SK-N-SH (cell line): ENCODE results near the gene PIF1. TPM values are rescaled to one million over a fixed set of nuclear protein-coding genes. Genes with fewer than 3 reads are reported as not detected.

Experiments used
- CTCF ChIA-PET: fragments of 300-600, 350-600 bp; formaldehyde crosslinking; extraction: SDS; loops from one replicate; lab custom pipeline; 2021; lab: Yijun Ruan, JAX
- POLR2A ChIA-PET: fragments of 350-600 bp; sonication (Branson Sonifier 250); formaldehyde crosslinking; extraction: SDS; loops from one replicate; lab custom pipeline; 2020; ENCODE audit warnings: antibody characterized with exemption, inconsistent platforms; lab: Yijun Ruan, JAX
- DNase-seq: peaks from one replicate; pipeline ENCODE4 v3.0.0; 2012
- H2AFZ ChIP-seq: fragments of 200-600 bp; sonication (generic); 2 replicates; pipeline ENCODE4 v1.8.1; 2016; ENCODE audit warnings: antibody characterized with exemption, mild to moderate bottlenecking, low read depth
- H3F3A ChIP-seq: fragments of 200-600 bp; sonication (generic); replicated peaks from 2 replicates; pipeline ENCODE3; 2016; ENCODE audit warnings: antibody characterized with exemption, mild to moderate bottlenecking; ENCODE audit not compliant: insufficient read depth
- H3K27ac ChIP-seq, 2 experiments: fragments of 200-500 bp in 1 of 2; fragments of 200-600 bp in 1 of 2; sonication (Bioruptor generic) in 1 of 2; sonication (generic), shearing (Covaris generic) in 1 of 2; 2 replicates each; pipeline versions ENCODE4 v1.5.1 to v1.6.1; 2014 to 2016; ENCODE audit warnings: low read depth in 2 of 2, inconsistent platforms in 1 of 2, low read length in 1 of 2, mild to moderate bottlenecking in 1 of 2, mixed read lengths in 1 of 2
- H3K27me3 ChIP-seq: fragments of 200-600 bp; sonication (generic), shearing (Covaris generic); 2 replicates; pipeline ENCODE4 v1.6.1; 2016; ENCODE audit warnings: mixed run types; ENCODE audit not compliant: insufficient read depth
- H3K36me3 ChIP-seq, 2 experiments: fragments of 200-500 bp in 1 of 2; fragments of 200-600 bp in 1 of 2; sonication (Bioruptor generic) in 1 of 2; sonication (generic) in 1 of 2; replicated peaks in 1 of 2; 2 replicates each; pipeline versions ENCODE3 to v1.5.1; 2014 to 2016; ENCODE audit warnings: low read length in 1 of 2, mild to moderate bottlenecking in 1 of 2; ENCODE audit not compliant: insufficient read depth in 2 of 2, control insufficient read depth in 1 of 2
- H3K4me1 ChIP-seq, 2 experiments: fragments of 200-500 bp in 1 of 2; fragments of 200-600 bp in 1 of 2; sonication (Bioruptor generic) in 1 of 2; sonication (generic), shearing (Covaris generic) in 1 of 2; 2 replicates each; pipeline versions ENCODE4 v1.5.1 to v1.6.1; 2014 to 2016; ENCODE audit warnings: low read depth in 1 of 2, low read length in 1 of 2, mixed run types in 1 of 2; ENCODE audit not compliant: insufficient read depth in 2 of 2, control insufficient read depth in 1 of 2
- H3K4me2 ChIP-seq: fragments of 200-600 bp; sonication (generic), shearing (Covaris generic); 2 replicates; pipeline ENCODE4 v1.6.1; 2017; ENCODE audit warnings: mixed run types
- H3K4me3 ChIP-seq, 2 experiments: fragments of 200-500 bp in 1 of 2; fragments of 200-600 bp in 1 of 2; sonication (Bioruptor generic) in 1 of 2; sonication (generic), shearing (Covaris generic) in 1 of 2; 2 replicates each; pipeline versions ENCODE4 v1.5.1 to v1.8.1; 2014 to 2016; ENCODE audit warnings: low read depth in 2 of 2, inconsistent platforms in 1 of 2, low read length in 1 of 2, mild to moderate bottlenecking in 1 of 2, mixed read lengths in 1 of 2, moderate library complexity in 1 of 2
- H3K79me2 ChIP-seq: fragments of 200-600 bp; sonication (generic); 2 replicates; pipeline ENCODE4 v1.8.1; 2017; ENCODE audit warnings: mild to moderate bottlenecking; ENCODE audit not compliant: insufficient read depth
- H3K9ac ChIP-seq: fragments of 200-600 bp; sonication (generic); 2 replicates; pipeline ENCODE4 v1.6.1; 2017; ENCODE audit warnings: mixed run types
- H3K9me2 ChIP-seq: fragments of 200-600 bp; sonication (generic); 2 replicates; pipeline ENCODE4 v1.6.1; 2017; ENCODE audit warnings: mixed run types
- H3K9me3 ChIP-seq: fragments of 200-600 bp; sonication (generic); 2 replicates; pipeline ENCODE4 v1.6.1; 2017; ENCODE audit warnings: mixed run types, mild to moderate bottlenecking, moderate library complexity
- H4K20me1 ChIP-seq: fragments of 200-600 bp; sonication (generic); 2 replicates; pipeline ENCODE4 v1.6.1; 2017; ENCODE audit warnings: mild to moderate bottlenecking, mixed run types; ENCODE audit not compliant: insufficient read depth
- CTCF ChIP-seq: fragments of 200-600 bp; sonication (generic); IDR thresholded peaks from 2 replicates; pipeline ENCODE4 v1.6.1; 2017; ENCODE audit warnings: antibody characterized with exemption, mild to moderate bottlenecking, moderate library complexity
- EZH2phosphoT487 ChIP-seq: fragments of 200-600 bp; sonication (generic); IDR thresholded peaks from 2 replicates; pipeline ENCODE4 v1.6.1; 2017; ENCODE audit warnings: low read depth, mixed run types, mild to moderate bottlenecking, antibody characterized with exemption, moderate library complexity, borderline replicate concordance
- FOXJ3 ChIP-seq: sonication (generic); formaldehyde crosslinking; IDR thresholded peaks from 2 replicates; pipeline ENCODE4 v1.5.1; 2020; ENCODE audit warnings: mild to moderate bottlenecking, missing genetic modification reagents
- FOXM1 ChIP-seq: IDR thresholded peaks from 2 replicates; pipeline ENCODE4 v1.4.0; 2012; ENCODE audit warnings: low read depth, mild to moderate bottlenecking
- GABPA ChIP-seq: IDR thresholded peaks from 2 replicates; pipeline ENCODE4 v1.4.0; 2012; ENCODE audit warnings: low read depth, mild to moderate bottlenecking
- MEF2A ChIP-seq: IDR thresholded peaks from 2 replicates; pipeline ENCODE4 v1.4.0; 2012; ENCODE audit warnings: low read depth, borderline replicate concordance
- NRF1 ChIP-seq: IDR thresholded peaks from 2 replicates; pipeline ENCODE4 v1.6.1; 2012; ENCODE audit warnings: low read depth, mild to moderate bottlenecking, low read length
- POLR2AphosphoS5 ChIP-seq: IDR thresholded peaks from 2 replicates; pipeline ENCODE4 v1.6.1; 2012; ENCODE audit warnings: low read depth, low read length
- RCOR1 ChIP-seq: fragments of 150-350 bp; IDR thresholded peaks from 2 replicates; pipeline ENCODE4 v1.6.1; 2017; ENCODE audit warnings: antibody characterized with exemption, low read length
- RXRA ChIP-seq: IDR thresholded peaks from 2 replicates; pipeline ENCODE4 v1.4.0; 2012; ENCODE audit warnings: low read depth, mild to moderate bottlenecking, borderline replicate concordance
- SIN3A ChIP-seq: IDR thresholded peaks from 2 replicates; pipeline ENCODE4 v1.6.1; 2012; ENCODE audit warnings: low read depth, mild to moderate bottlenecking, low read length, moderate library complexity, borderline replicate concordance
- SMC3 ChIP-seq: IDR thresholded peaks from 2 replicates; pipeline ENCODE4 v1.6.1; 2012; ENCODE audit warnings: low read depth, low read length, improper control_type of control experiment
- TCF12 ChIP-seq: IDR thresholded peaks from 2 replicates; pipeline ENCODE4 v1.4.0; 2012
- USF2 ChIP-seq: fragments of 150-350 bp; IDR thresholded peaks from 2 replicates; pipeline ENCODE4 v1.6.1; 2017; ENCODE audit warnings: antibody characterized with exemption, low read length, low read depth, borderline replicate concordance
- WGBS: methylation state at CpG from one replicate; pipeline ENCODE4 v1.1.6; 2017; ENCODE audit warnings: low lambda C conversion rate; 5-methylcytosine and 5-hydroxymethylcytosine counted together
- polyA plus RNA-seq, 3 experiments: library from polyadenylated mRNA; depleted of rRNA; stranded (reverse); fragments of >200 nt; gene quantifications; 2 replicates each; pipeline ENCODE4 v1.2.3, GENCODE V29; 2012

The PIF1 gene
- polyA plus RNA-seq, 1 of the 3 experiments (the other 2 are of a cell fraction): 12.4 TPM

- no peak for TF ChIP-seq GABPA
These were observed 44.9 kb upstream of the PIF1 start (continued) for GRCh38 chr15:64870353-64870752.

GRCh38 chr15:64869501-64869900 is 44.1 kb upstream of the PIF1 start:
- H3K27me3 ChIP-seq: no peaks in the 10 kb centered on the region
- no peak overlapping the region for H3K4me3 ChIP-seq
- no peaks in the 10 kb centered on the region for H4K20me1 ChIP-seq
- no peaks in the 10 kb centered on the region for H3K79me2 ChIP-seq
- CTCF ChIA-PET: no interaction called here
- H3K4me2 ChIP-seq: no peak overlapping the region
- no peak overlapping the region for H3K9ac ChIP-seq
- H3K36me3 ChIP-seq: peaks cover 0 to 7% of the 10 kb centered on the region in 2 experiments
- H3K9me2 ChIP-seq: no peaks in the 10 kb centered on the region
- peaks cover 4 to 11% of the 10 kb centered on the region in 2 experiments; a peak in 3 of 4 replicates for H3K4me1 ChIP-seq
- H3F3A ChIP-seq: no peaks in the 10 kb centered on the region
- no peak for TF ChIP-seq FOXJ3
- no peak for TF ChIP-seq POLR2AphosphoS5
- no peak for TF ChIP-seq FOXM1
- no peak for TF ChIP-seq CTCF
- TF ChIP-seq SMC3: no peak
- TF ChIP-seq SIN3A: no peak
- no peak for TF ChIP-seq NRF1
- no peak for TF ChIP-seq USF2
- no peak for TF ChIP-seq RXRA
- TF ChIP-seq EZH2phosphoT487: no peak
- no peak for TF ChIP-seq TCF12
- H3K27ac ChIP-seq: no peak overlapping the region
- DNase-seq: no peak
- POLR2A ChIA-PET: no interaction called here
- H2AFZ ChIP-seq: no peak overlapping the region
- no peaks in the 10 kb centered on the region for H3K9me3 ChIP-seq

- H3K4me1 ChIP-seq: peaks cover 4 to 11% of the 10 kb centered on the region in 2 experiments; a peak in 3 of 4 replicates
- H3K36me3 ChIP-seq: peaks cover 0 to 9% of the 10 kb centered on the region in 2 experiments
- 50% methylated on average over 3 of the region's 6 CpGs for WGBS
- no peaks in the 10 kb centered on the region for H3K9me2 ChIP-seq
- H4K20me1 ChIP-seq: no peaks in the 10 kb centered on the region
- POLR2A ChIA-PET: no interaction called here
- CTCF ChIA-PET: interaction anchor here (1.0 kb wide), 1 partner anchor 133 kb away, joined by 3 read pairs; no protein-coding TSS in a partner anchor
- no peak overlapping the region for H3K27ac ChIP-seq
- H3K4me3 ChIP-seq: no peak overlapping the region
- no peaks in the 10 kb centered on the region for H3F3A ChIP-seq
- TF ChIP-seq RCOR1 (no peak), MEF2A (no peak), USF2 (no peak)
- H3K4me2 ChIP-seq: no peak overlapping the region
- H3K27me3 ChIP-seq: no peaks in the 10 kb centered on the region
- H3K9ac ChIP-seq: no peak overlapping the region
- DNase-seq: no peak
- no peaks in the 10 kb centered on the region for H3K9me3 ChIP-seq
- H2AFZ ChIP-seq: no peak overlapping the region
- no peaks in the 10 kb centered on the region for H3K79me2 ChIP-seq
These were observed 40.6 kb upstream of the PIF1 start for GRCh38 chr15:64865998-64866520.
